T-helper 22 cell (primary cell): ENCODE results near the gene EPB41L1.

Source experiments
- DNase-seq: peaks from one replicate; pipeline ENCODE4 v3.0.0-alpha.2; 2020; ENCODE audit warnings: low read depth

Gene EPB41L1

DNA sequence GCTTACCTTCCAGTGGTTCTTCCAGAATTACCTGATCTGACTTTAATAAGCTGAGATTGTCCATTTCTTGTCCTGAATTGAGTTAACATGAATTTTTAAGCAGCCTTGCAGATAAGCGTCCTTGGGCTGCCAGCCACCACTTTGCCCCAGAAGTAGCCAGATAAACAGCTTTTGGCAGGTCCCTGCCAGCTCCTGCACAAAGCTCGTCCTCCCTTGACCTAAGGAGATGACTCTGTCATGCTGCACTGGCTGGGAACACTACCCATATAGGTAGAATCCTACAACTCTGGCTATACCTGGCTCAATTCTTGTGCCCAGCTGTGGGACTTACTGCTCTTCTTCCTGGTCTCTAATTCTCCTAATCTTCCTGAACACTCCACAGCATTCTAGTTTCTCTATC is 42.1 kb downstream of the EPB41L1 start:
- no peak for DNase-seq

DNA sequence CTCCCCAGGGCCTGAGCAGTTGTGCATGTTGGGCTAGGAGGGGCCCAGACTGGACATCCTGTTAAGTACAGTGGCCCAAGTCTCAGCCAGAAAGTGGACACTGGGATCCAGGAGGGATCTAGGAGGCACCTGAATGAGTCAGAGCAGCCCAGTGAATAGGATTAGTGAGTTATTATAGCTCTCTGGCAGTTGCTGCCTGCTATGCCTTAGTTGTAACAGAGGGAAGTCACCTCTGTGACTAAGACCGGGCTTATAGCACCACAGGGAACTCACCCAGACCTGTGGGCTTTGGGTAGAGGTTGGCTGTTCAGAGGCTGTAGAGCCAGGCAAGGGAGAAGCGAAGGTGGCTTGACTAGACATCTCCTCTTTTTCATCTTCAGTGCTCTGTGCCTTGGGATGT is 42.7 kb downstream of the EPB41L1 start:
- no peak for DNase-seq

DNA sequence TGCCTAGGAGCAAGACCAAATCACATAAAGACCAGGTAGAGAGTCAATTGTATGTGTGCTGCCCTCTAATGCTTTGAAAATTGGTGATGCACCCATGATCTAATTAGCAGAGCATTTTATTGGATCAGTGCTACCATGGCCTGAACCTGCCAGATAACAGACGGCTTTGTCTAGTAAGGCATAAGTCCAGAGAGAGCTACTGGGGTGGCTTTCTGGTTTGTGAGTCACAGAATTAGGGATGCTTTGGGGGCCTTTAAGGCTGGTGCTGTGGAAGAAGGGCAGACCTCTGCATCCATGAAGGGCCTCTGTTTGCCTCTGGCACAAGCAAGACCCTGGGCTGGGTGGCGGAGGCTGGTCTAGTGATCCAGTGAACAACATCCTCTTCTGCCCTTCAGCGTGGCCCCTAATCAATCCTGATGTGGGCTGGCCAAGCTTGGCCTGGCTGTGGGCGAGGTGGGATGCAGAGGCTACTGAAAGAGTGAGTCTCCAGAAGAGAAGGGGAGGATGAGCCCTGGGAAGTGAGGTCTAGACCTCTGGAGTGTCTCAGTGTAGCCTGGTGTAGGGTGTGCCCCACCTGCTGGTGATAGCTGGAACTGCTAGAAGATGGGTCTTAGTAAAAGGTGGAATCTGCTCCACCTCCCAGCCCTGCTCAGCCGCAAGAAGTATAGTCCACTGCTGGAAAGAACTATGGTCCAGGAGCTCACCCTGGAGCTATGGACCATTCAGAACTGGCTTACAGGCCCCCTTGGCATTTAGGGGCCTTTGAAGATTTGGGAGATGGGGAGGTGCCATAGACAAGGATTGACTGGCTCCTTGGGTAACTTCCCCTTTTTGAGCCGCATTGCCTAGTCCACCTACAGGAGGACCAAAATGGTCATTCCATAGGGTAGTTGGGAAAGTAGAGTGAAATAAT is 45.1 kb downstream of the EPB41L1 start:
- peak; percentile 33 for DNase-seq

DNA sequence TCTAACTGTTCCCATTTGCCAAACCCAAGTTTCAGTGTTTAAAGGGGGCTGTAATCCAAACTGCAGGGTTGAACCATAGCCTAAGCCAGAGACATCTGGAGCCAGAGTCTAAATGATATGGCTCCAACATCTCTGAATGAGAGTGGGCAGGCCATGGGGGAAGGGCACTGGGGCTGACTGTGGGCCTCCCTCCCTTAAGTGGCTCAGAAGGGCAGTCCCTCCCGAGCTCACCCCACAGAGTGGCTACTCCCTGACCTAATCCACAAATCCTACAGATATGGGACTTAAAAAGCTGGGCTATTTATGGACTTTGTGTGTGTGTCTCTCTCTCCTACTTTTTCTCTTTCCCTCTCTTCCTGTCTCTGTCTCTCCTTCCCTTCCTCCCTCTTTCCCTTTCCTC is 45.9 kb downstream of the EPB41L1 start:
- no peak for DNase-seq

DNA sequence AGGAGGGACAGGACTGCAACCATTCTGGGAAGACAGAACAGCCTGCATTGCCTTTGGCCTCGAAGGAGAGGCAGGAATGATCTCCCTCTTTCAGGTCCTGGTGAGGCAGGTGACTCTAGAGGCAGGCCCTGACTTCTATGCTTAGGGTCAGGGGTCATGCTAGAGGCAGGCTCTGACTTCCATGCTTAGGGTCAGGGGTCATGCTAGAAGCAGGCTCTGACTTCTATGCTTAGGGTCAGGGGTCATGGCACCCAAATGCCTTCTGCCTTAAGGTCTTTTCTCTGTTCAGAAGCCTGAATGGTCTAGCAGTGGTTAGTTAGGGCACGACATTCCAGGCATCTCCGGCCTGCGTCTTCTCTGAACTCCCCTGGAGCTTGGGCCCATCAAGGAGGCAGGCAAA is 46.7 kb downstream of the EPB41L1 start:
- DNase-seq: no peak

DNA sequence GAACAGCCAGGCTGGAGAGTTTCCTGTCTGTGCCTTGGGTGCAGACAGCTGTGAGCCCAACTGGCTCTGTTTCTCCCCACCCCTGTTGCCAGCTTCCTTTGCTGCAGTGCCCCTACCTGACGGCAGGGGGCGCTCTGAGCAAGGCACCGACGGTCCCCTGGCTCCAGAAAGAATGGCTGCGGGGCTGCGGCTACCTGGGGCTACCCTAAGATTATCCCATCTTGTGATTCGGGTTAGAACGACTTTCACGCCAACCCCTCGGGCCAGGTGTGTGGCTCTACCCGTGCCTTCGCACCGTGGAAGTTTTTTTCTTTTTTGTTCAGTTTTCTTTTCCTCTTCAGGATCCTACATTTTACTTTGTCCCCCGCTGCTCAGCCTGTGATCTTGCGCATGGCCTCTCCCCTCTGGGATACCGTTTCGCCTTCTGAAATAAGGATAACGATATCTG is 48.4 kb downstream of the EPB41L1 start:
- DNase-seq: peak; percentile 34

DNA sequence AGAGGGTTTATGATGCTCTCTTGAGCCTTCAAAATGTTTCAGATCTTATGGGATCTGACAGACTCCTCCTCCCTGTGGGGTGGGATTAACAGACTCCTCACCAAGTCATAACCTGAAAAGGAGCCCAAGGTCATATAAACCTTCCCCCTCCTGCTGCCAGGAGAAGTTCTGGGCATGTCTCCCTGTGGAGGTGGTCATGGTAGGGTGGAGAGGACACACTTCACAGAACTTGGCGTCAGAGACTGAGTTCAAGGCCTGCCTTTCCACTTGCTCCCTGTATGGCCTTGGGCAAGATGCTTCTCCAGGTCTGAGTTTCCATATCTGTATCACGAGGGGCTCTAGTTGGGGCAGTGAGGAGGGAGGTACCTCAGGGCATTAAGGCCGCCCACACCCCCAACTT is 49.3 kb downstream of the EPB41L1 start:
- no peak for DNase-seq

DNA sequence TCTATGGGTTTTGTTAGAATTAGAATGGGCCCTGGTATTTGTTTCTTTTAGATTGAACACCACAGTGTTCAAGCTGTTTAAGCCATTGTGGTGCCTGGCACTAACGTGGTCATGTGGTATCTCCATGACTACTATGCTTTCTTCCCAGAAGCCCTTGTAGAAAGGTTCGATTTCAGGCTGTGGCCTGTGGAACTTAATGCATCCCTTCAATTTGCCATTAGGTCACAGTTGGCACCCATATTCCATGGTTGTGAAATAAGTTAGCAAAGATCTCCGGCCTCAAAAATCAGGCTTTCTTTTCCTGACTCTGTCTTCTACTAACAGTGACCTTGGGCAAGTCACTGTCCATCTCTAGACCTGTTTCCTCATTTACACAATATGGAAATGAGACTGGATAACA is 50.5 kb downstream of the EPB41L1 start:
- no peak for DNase-seq

DNA sequence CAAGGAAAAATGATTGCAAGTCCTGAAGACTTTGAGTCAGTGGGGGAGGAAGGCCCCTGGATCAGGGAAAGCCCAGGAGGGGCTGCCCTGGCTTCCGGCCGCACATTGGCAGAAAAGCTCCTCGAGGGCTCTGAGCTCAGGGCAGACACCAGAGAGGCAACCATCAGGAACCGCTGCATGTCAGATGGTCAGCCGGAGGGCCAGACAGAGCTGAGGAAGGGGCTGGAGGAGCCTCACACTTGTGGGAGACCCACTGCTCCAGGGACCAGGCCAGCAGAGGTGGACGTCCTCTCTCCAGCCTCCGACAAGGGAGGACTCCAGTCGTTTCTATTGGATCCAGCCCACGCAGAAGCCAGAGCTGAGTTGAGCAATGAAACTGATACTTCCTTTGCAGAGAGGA is 51.5 kb downstream of the EPB41L1 start:
- no peak for DNase-seq

DNA sequence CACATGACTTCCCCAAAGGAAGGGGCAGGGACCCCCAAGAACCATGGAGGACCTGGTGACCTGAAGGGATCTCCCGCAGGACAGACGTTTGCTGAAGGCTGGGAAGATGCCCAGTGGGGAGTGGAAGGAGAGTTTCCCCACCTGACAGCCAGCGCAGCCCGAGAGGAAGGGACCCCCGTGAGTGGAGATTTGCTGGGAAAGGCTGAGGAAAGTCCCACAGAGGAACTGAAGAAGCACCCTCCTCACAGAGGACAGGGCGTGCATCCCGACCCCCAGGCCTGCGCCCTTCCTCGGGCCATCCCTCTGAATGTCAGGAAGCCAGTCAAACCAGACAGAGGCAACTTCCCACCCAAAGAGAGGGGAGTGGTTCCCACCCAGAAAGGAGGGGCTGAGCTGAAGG is 52.1 kb downstream of the EPB41L1 start:
- DNase-seq: no peak

DNA sequence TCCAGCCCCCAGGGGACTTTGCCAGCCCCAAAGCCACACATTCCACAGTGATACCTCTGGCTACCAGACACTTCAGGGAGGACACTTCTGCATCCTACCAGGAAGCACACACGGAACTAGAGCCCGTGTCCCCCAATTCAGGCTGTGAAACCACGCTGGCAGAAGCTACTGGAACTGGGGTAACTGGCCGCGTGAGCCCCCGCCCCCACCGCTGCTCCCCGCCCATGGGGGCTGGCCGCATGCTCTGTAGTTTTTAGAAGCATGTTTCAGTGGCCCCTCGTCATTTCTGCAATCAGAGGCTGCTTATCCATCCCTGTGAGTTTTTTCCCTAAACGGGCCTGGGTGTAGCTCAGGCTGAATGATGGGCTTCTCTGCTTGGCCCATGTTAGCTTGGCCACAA is 53.1 kb downstream of the EPB41L1 start:
- no peak for DNase-seq

DNA sequence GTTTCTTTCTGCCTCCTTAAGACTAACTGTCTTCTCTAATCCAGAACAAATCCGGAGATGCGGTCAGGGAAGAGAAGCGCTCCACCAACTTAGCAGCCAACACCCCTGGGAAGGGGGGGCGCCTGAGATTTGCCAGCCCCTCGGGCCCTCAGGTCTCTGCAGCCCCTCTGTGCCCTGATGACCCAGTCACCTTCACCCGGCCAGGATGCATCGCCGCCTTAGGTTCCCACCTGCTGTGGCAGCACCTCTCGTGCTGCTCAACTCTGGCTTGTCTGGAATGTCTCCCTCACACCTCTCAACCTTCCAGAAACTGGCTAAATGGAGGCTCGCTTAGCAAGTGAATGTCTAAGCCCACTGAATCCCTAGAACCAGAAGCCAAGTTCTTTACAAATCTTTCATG is 53.7 kb downstream of the EPB41L1 start:
- no peak for DNase-seq

DNA sequence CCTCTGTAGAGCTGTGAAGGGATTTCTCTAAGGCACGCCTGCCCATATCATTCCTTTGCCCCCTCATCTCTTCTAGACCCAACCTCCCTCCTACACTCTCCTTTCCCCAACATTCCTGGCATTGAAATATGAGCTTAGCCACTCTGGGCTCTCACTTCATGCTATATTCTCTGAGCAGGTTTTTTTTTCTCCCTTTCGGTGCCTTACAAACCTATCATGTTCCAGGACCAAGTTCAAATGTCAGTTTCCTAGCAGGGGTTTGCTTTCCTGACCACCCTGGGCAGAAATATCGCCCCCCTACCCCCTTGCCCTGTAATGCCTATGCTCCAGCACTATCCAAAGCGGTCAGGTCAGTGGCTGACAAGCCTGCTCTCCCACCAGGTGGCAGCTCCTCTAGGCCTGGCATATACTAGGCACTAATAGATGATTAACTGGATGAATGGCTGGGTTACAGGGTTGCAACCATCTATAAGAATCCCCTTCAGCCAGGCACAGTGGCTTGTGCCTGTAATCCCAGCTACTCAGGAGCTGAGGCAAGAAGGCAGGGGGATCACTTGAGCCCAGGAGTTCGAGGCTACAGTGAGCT is 56.0 kb downstream of the EPB41L1 start:
- DNase-seq: no peak

DNA sequence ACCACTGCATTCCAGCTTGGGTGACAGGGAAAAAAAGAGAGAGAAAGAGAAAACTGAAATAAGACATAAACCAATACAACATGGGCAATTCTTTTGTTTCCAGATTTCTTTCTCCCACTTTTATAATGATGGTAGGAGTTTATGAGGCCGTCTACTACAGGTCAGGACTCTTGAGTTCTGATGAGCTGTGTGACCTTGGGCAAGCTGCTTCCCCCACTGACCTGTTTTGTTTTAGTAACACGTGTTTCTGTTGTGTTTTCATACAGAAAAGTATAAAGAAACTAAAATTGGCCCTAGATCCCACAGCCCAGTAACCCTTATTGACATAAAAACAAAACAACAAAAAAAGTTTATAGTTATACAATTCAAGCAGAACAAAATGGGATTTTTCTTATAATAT is 58.8 kb downstream of the EPB41L1 start:
- no peak for DNase-seq

DNA sequence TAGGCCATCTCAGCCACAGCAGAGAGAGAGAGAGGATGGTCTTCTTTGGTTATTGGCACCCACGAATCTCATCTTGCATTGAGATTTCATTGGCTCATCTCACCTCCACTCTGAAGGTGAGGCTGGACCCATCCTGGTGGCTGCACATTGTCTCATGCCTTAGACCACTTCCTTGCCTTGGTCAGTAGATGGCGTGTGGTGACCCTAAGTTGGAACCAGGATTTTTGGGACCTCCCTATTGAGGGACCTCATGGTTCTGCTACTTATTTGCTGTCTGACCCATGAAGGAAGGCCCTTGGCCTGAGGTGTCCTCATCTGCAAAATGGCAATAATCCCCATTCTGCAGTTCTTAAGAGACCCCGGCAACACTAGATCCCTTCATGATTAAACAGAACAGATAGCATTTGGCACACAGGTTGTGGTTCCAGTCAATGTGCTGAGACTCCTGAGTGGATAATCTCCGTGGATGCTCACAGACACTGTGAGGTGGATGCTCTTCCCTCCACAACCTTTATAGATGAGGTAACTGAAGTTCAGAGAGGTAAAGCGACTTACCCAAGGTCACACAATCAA is 60.2 kb downstream of the EPB41L1 start:
- DNase-seq: no peak

DNA sequence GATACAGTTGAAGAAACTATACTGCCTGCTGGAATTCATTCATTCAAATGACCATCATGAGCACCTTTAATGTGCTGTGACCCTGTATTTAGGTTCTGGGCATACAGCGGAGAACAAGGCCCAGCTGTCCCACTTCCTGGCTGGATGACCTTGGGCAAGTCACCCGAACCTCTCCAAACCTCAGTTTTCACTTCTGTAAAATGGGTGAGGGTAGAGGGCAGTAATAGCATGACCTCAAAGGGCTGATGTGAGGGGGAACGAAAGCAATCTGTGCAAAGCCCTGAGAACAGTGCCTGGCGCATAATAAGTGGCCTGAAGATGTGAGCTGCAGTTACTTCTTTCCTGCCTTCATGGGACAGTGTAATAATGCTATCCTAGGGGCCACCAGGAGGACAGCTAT is 61.2 kb downstream of the EPB41L1 start:
- DNase-seq: no peak

DNA sequence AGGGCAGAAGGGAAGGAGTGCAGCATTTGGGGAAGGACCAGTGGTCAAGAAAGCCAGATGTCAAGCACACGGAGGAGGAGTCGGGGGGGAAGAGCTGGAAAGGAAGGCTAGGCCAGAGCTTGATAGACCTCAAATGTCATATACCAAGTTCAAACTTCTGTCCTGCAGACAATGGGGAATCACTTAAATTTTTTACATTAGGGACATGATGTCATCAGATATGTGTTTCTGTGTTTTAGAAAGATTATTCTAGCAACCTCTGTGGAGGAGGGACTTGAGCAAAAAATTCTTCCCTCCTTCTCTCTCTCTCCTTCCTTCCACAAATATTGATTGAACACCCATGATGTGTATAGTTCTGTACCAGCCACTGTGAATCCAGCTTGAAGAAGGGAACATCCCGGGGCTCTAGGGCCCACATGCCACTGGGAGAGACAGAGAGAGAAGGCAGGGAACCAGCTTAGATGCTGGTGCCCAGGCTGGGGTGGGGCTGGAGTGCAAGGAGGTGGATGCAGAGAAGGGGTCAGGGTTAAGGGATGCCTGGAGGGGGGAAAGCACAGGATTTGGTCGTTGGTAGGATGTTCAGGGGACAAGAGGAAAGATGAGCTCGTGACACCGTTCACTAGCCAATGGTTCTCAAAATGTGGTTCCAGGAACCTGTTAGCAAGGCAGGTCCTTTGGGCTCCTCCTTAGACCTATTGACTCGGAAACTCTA is 61.9 kb downstream of the EPB41L1 start:
- DNase-seq: no peak

DNA sequence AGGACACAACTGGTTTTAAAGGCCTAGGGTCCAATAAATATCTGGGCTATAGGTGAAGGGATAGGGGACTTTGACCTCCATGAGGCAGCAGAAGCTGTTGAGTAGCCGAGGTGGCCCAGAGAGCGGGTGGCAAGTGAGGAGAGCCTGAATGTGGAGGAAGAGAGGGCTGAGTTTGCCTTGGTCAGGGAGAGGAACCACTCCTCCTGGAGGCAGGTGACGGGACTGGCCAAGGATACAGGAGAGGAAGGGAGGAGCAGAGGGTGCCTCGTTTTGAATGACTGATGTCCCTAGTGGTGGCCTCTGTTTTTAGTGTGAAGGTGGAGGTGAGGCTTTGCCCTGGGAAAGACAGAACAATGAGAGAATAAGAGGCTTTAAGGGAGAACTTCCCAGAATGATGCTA is 62.7 kb downstream of the EPB41L1 start:
- no peak for DNase-seq

DNA sequence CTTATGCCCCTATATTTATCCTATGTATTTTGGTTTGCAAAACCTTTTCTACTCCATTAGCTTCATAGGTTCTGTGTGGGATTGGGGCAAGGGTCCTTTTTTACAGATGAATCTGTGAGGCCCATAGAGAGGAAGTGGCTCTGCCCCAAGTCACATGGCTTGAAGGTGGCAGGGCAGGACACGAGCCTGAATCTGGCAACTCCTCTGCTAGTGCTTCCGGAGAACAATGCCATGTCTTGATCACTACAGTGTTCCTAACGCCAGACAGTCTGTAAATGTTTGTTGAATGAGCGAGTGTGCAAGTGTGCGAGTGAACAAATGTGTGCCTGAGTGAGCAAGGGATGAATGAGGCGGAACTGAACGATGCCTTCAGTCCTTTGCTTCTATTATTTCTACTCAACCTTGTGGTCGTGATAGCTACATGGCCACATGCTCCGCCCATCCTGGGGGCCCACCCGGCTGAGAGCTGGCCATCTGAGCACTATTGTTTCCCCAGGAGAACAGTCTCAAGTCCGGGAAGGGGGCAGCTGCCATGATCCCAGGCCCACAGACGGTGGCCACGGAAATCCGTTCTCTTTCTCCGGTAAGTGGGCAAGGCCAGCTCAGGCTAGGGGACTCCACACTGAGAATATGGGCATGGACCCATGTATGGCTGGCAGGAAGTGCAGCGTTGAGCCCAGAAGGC is 64.0 kb downstream of the EPB41L1 start:
- DNase-seq: no peak

DNA sequence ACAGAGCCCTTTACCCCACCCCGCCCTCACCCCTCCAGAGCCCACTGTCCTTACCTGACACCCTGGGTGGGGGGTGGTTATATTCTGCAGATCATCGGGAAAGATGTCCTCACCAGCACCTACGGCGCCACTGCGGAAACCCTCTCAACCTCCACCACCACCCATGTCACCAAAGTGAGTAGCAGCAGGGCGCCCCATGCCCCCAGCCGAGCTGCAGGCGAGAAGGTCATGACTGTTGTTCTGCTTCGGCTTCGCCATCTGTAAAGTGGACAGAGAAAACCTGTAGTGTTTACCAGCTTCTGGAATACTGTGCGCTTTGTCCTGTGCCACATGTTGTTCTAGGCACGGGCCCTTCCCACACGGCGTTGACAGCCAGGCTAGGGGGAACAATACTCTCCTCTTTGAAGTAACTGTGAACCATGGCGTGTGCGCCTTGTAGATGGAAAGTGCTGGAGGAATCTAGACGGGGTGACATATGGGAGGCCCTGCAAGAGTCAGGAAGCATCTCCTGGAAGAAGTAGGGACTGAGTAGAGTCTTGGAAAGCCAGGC is 65.2 kb downstream of the EPB41L1 start:
- no peak for DNase-seq

DNA sequence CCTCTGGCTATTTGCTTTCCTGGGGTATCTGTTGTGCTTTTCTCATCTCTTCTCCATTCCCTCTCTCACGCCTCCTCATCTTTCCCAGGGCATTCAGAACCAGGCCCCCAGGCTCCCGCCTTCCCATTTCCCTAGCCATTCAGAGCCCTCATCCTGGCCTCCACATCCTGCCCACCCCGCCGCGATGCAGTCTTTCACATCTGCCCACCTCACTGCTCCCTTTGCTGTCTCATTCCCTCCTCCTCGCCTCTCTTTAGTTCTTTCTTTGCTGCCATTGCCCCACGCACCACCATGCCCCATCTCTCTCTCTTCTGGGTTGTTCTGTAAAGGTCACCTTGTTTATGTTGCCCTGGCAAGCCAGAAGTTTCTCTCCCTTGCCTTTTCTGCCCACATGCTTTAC is 71.1 kb downstream of the EPB41L1 start:
- no peak for DNase-seq

DNA sequence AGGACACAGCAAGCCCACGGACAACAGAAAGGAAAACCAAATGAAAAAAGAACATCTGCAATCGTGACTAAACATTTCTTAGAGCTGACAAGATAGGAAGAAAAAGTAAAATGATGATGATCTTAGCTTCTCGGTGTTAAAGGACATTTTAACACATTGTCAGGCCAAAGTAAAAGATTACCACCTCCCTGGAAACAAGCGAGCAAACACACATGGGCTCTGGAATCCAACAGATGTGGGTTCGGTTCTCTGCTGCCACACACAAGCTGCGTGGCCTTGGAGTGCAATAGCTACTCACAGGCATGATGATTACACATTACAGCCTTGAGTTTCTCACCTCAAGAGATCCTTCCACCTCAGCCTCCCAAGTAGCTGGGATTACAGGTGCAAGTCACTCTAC is 74.2 kb downstream of the EPB41L1 start:
- DNase-seq: no peak
